ENCODE measurements around the gene LMNA.

GRCh38 chr1:156152628-156153027 lies 38.1 kb downstream of the LMNA start:
- TF ChIP-seq CTCF (IDR thresholded peaks at IDR 0.05; ENCODE audit: low read depth, low read length, missing input control) (no peak), REST (IDR thresholded peaks at IDR 0.05) (no peak), MAX (IDR thresholded peaks at IDR 0.05) (no peak), JUND (IDR thresholded peaks at IDR 0.05) (no peak), TAF1 (conservative IDR thresholded peaks at IDR 0.05) (no peak), RAD21 (IDR thresholded peaks at IDR 0.05) (no peak), SP1 (IDR thresholded peaks at IDR 0.05) (no peak), YY1 (IDR thresholded peaks at IDR 0.05) (no peak), ATF3 (IDR thresholded peaks at IDR 0.05) (no peak), EGR1 (IDR thresholded peaks at IDR 0.05; ENCODE audit: low read depth in 2 of 2) (no peak)

Measured in liver (tissue), 3 donors.